GM23248 (cell line): Measurements from ENCODE around the gene VSIG2.

Experiments used
- EZH2 ChIP-seq: fragments of 200-600 bp; sonication (generic); IDR thresholded peaks from 2 replicates; pipeline ENCODE4 v1.6.1; 2018; ENCODE audit warnings: antibody characterized with exemption, mild to moderate bottlenecking; ENCODE audit not compliant: insufficient read depth, poor library complexity, severe bottlenecking
- EZH2phosphoT487 ChIP-seq: fragments of 200-600 bp; sonication (generic); IDR thresholded peaks from 2 replicates; pipeline ENCODE4 v1.6.1; 2018; ENCODE audit warnings: antibody characterized with exemption, moderate library complexity, mild to moderate bottlenecking, low read depth; ENCODE audit not compliant: insufficient read depth

DNA sequence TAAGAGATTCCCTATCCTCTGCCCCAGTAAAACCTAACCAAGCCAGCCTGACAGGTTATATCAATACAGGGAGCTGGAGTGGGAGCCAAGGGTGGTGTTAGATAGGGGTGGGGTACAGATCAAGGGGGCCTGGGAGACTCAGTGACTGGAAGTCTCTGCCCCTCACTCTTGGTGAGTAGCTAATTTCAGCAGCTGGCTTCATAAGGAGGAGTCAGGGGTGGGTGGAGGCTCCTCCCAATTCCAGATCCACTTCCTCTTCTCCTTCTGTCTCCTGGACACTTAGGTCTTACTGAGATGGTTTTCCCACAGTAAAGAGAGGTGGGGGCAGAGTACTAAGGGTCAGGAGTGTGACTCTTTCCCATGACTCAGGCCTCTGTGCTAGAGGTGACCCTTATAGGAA, 1.1 kb upstream of the VSIG2 start:
- no peak for TF ChIP-seq EZH2phosphoT487
- no peak for TF ChIP-seq EZH2
